Activated naive CD4-positive, alpha-beta T cell treated with anti-CD3 and anti-CD28 coated beads, Interleukin-2, amount 50 U/mL, for 24 hours (primary cell): Measurements from ENCODE around the gene LATS2.

Experiments used
- H3K27ac Mint-ChIP-seq: one replicate; pipeline ENCODE4 v1.8.0; 2021; ENCODE audit warnings: mild to moderate bottlenecking, mixed read lengths
- H3K27me3 Mint-ChIP-seq: one replicate; pipeline ENCODE4 v1.8.0; 2021; ENCODE audit warnings: mixed read lengths
- H3K36me3 Mint-ChIP-seq: one replicate; pipeline ENCODE4 v1.8.0; 2021; ENCODE audit warnings: mixed read lengths
- H3K4me1 Mint-ChIP-seq: one replicate; pipeline ENCODE4 v1.8.0; 2021; ENCODE audit warnings: mixed read lengths
- H3K4me3 Mint-ChIP-seq: one replicate; pipeline ENCODE4 v1.8.0; 2021; ENCODE audit warnings: mild to moderate bottlenecking, mixed read lengths
- H3K9me3 Mint-ChIP-seq: one replicate; pipeline ENCODE4 v1.8.0; 2021; ENCODE audit warnings: mixed read lengths

Gene LATS2

DNA sequence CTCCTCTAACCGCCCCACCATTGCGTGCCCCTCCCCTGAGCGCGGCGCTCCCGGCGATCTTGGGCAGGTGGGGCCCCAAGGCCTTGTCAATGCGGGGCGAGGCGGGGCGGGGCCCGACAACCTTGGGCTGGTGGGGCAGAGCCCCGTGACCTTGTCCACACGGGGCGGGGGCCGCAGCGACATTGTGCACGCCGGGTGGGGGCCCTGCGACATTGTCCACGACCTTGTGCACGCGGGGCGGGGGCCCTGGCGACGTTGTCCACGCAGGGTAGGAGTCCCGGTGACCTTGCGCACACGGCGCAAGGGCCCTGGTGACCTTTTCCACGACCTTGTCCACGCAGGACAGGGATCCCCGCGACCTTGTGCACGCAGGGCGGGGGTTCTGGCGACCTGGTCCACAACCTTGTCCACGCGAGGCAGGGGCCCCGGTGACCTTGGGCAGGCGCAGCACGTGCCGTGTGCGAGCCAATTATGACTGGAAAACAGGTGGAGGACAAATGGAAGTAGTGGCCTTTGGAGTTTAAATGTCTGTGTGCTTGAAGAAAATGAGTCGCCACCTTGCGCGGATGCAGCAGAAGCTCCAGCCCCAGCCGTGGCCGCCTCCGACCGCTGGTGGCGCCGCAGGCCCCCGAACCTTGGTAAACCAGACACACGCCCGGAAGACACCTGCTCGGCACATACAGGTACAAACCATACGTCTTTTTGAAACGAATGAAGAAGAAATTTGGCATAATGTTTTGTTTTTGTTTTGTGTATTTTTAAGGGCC is 62.6 kb downstream of the LATS2 start:
- Mint-ChIP-seq H3K36me3 (no peaks in the 10 kb centered on the region), H3K4me3 (no peak overlapping the region), H3K27ac (no peak overlapping the region), H3K9me3 (no peaks in the 10 kb centered on the region), H3K4me1 (no peaks in the 10 kb centered on the region), H3K27me3 (peaks cover 1% of the 10 kb centered on the region)

DNA sequence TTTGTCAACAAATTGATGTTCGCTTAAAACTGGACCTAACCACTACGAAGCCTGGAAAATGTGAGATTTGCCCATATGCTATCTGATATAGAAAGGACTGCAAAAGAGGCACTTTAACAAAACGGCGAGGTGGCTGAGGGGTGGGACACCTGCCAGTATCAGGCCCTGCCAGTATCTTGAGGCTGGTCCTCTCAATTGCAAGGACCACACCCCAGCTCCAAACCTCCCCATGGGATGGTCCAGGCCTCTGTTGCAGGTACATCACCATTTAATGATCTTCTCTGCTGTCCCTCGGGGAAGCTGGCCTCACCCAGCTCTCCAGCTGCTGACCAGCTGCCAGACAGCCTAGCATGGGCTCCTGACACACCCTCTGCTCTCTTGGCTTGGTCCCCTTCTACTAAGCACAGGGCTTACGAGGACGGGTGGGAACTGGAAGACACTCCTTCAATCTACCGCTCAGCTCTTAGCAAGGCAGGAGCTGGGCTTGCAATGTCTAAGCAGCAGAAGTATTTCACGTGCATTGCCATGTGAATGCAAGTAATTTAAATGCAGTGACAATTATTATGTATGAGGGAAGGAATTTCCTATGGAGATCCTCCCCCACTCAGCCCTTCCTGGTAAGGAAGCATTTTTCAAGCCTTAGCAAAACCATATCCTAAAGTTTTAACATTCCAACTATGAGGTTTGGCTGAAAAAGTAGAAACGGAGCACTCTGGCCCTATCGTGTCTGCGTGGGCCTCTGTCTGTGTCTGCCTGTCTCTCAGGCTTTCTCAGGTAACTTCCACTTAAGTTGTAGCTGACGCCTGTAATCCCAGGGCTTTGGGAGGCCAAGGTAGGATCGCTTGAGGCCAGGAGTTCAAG is 63.9 kb downstream of the LATS2 start:
- Mint-ChIP-seq H3K27ac (no peak overlapping the region), H3K4me3 (no peak overlapping the region), H3K4me1 (no peaks in the 10 kb centered on the region), H3K36me3 (no peaks in the 10 kb centered on the region), H3K9me3 (no peaks in the 10 kb centered on the region), H3K27me3 (peaks cover 1% of the 10 kb centered on the region)

DNA sequence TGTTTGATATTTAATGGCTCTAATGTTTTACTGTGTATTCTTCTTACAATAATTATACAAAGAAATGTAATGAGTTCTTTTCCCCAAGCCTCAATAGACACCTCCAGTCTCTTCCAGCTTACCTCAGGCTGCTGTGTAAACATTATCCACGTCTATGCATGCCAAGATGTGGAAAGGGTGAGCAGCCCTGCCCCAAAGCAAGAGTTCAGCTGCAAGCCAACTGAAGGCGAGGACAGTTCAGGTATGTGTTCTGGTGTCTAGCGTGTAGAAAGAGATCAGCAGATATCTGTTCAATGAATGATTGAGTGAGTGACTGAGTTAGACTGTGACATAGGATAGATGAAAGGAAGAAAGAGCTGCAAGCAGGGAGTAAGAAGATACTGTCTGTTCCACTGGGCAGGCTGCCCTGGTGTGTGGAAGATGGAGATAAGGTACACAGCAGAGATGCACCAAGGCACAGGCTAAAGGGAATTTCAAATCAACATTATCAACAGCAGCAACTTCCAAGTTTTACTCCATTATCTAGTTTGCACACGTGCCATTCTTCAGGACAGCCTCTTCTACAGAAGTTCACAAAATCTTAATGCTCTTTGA is 66.0 kb downstream of the LATS2 start:
- Mint-ChIP-seq H3K27me3 (peaks cover 1% of the 10 kb centered on the region), H3K4me3 (no peak overlapping the region), H3K4me1 (no peaks in the 10 kb centered on the region), H3K9me3 (no peaks in the 10 kb centered on the region), H3K27ac (no peak overlapping the region), H3K36me3 (no peaks in the 10 kb centered on the region)

DNA sequence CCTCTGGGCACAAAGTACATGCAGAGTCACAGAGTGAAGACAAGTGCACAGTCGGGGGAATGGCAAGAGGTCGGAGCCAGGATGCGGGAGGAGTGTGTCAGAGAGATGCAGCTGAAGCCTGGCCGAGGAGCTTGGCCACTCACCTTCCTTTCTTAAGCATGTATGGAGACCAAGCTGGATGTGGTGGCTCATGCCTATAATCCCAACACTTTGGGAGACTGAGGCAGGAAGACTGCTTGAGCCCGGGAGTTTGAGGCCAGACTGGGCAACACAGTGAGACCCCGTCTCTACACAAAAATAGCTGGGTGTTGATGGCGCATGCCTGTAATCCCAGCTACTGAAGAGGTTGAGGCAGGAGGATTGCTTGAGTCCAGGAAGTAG is 67.0 kb downstream of the LATS2 start:
- Mint-ChIP-seq H3K27me3 (peaks cover 1% of the 10 kb centered on the region), H3K4me3 (no peak overlapping the region), H3K36me3 (no peaks in the 10 kb centered on the region), H3K4me1 (no peaks in the 10 kb centered on the region), H3K27ac (no peak overlapping the region), H3K9me3 (no peaks in the 10 kb centered on the region)

DNA sequence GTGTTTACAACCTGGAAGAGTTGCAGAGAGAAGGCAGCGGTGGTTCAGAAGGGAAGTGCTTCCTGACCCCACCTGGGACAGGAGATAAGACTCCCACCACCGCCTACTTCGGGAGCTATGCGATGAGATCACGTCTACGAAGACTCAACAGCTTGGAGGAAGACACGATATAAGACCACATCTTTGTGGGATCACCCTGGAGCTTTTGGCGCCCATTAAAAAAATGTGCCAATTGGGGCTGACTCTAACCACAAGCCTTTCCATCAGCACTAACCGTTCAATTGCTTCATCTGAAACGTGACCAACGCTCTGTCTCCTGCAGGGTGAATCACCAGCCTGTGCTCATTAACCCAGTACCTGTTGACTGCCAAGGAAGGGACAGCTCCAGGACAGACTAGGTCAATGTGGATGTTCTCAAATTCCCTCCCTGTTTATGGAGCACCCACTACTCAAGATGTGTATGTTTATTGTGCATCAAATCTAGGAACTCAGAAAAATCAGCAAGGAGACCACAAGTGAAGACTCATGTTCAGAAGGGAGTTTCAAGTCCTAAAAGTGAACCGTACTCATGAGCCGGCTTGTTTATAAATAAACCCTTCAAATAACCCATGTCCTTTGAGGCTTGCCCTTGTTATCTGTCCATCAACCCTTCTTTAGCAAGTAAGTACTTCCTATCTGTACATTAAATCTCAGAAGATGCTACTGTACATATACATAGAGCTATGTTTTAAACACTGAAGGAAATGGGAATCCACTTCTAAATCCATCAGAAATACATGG is 67.5 kb downstream of the LATS2 start:
- Mint-ChIP-seq H3K9me3 (no peaks in the 10 kb centered on the region), H3K4me1 (no peaks in the 10 kb centered on the region), H3K27me3 (peaks cover 1% of the 10 kb centered on the region), H3K36me3 (no peaks in the 10 kb centered on the region), H3K27ac (no peak overlapping the region), H3K4me3 (no peak overlapping the region)

DNA sequence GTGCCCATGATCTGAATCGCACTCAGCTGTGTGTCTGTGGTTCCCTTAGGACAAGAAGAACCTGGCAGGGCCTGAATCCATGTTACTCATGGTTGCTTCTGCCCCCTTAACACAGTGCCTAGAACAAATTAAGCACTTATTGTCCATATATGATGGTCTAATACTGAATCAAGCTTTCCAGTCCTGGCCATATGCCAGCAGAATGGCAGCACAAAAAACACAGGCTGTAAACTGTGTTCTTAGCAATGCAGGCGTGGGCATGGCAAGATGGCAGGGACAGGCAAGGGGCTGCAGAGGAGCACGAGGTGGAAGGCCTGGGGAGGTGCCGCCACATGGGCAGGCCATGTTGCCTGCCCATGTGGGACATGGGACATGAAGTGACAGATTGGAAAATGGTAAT is 68.2 kb downstream of the LATS2 start:
- Mint-ChIP-seq H3K27ac (no peak overlapping the region), H3K9me3 (no peaks in the 10 kb centered on the region), H3K27me3 (peaks cover 1% of the 10 kb centered on the region), H3K4me3 (no peak overlapping the region), H3K4me1 (no peaks in the 10 kb centered on the region), H3K36me3 (no peaks in the 10 kb centered on the region)

DNA sequence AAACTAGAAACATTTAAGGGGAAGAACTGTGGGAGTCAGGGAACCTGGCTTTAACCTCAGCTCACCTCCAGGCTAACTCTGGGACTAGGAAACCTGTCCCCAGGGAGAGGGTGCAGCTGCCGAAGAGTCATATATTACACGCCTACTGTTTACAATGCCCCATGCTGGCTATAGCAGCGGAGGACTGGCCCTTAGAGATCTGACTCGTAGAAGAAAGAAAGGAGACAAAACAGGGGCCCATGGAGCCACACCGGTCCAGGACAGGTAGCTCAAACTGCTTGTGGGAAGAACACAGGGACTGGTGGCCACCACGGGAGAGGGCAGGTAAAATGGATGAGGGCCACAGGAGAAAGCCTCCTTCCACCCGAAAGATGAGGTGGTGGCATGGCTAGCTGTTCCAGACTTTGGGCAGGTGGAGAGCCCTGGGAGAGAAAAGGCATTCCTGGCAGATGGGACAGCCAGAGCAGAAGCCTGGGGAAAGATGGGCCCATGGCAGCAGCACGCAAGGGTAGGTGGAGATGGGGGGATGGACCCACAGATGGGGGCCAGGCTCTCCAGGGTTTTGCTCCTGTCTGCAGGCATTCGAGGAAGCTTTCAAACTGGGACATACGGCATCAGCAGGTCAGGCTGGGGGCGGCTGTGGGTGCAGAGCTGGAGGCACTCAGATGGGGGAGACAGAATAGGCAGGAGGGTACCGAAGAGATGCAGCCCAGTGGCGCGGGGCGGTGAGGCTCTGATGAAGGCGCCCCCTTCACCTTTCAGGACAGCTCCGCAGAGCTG is 69.5 kb downstream of the LATS2 start:
- Mint-ChIP-seq H3K36me3 (no peaks in the 10 kb centered on the region), H3K27me3 (peaks cover 1% of the 10 kb centered on the region), H3K4me1 (no peaks in the 10 kb centered on the region), H3K9me3 (no peaks in the 10 kb centered on the region), H3K27ac (no peak overlapping the region), H3K4me3 (no peak overlapping the region)

DNA sequence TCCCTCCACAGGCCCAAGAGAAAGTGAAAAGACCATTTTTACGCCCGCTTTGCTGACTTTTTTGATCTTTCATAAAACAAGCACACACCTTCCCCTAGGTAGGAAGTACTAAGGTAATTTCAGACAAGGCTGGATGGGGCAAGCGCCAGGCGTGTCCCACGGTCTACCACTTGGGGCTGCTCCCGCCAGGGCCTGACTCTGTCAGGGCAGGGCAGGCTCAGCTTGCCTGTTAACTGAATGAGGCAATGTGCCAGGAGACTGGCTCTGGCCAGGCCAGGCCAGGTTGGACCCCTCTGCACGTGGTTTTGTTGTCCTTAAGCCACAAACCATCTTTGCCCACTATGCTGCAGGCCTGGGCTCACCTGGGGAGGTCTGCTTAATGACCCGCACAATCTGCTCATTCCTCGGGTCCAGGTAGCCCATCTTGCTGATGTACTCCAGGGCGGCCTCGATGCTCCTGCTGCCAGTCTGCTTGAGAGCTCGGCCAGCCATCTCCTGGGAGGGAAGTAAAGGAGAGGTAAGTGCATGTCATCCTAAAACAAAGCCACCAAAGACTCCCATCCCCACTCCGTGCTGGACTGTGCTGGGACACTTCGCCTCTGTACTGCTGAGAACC is 70.4 kb downstream of the LATS2 start:
- no peaks in the 10 kb centered on the region for H3K9me3 Mint-ChIP-seq

DNA sequence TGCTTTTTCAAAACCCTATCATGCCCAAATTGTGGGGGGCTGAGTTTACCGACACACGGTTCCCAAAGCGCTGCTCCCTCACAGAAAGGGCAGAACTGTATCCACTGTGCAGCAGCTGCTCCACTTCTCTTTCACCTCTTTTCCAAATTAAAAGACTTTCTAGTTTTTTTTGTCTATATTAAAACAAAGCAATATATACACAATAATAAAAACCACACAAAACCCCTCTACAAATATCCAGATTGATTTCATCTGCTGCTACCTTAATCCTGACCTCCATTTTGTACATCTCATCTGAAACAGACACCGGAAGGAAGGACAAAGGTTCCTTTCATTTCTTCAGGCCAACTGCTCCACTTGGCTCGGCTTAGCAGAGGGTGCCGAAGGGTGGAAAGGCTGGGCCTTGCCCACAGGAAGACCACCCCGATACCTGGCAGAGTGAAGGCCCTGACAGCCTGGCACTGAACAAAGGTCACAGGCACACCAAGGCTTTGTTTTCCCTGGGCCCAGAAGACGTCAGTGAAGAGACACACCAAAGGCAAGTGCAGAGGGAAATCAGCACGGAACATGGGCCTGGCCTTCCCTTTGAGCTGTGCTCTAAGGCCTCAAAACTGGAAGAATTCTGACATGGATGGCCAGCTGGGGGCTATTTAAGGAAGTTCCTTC is 71.6 kb downstream of the LATS2 start:
- no peaks in the 10 kb centered on the region for H3K36me3 Mint-ChIP-seq
- no peak overlapping the region for H3K4me3 Mint-ChIP-seq
- no peak overlapping the region for H3K27ac Mint-ChIP-seq
- peaks cover 1% of the 10 kb centered on the region for H3K27me3 Mint-ChIP-seq
- no peaks in the 10 kb centered on the region for H3K4me1 Mint-ChIP-seq
- H3K9me3 Mint-ChIP-seq, result no peaks in the 10 kb centered on the region

More for the DNA sequence above, 70.4 kb downstream of the LATS2 start:
- H3K27me3 Mint-ChIP-seq, result peaks cover 1% of the 10 kb centered on the region
- no peak overlapping the region for H3K4me3 Mint-ChIP-seq
- H3K27ac Mint-ChIP-seq, result no peak overlapping the region
- no peaks in the 10 kb centered on the region for H3K4me1 Mint-ChIP-seq
- no peaks in the 10 kb centered on the region for H3K36me3 Mint-ChIP-seq

DNA sequence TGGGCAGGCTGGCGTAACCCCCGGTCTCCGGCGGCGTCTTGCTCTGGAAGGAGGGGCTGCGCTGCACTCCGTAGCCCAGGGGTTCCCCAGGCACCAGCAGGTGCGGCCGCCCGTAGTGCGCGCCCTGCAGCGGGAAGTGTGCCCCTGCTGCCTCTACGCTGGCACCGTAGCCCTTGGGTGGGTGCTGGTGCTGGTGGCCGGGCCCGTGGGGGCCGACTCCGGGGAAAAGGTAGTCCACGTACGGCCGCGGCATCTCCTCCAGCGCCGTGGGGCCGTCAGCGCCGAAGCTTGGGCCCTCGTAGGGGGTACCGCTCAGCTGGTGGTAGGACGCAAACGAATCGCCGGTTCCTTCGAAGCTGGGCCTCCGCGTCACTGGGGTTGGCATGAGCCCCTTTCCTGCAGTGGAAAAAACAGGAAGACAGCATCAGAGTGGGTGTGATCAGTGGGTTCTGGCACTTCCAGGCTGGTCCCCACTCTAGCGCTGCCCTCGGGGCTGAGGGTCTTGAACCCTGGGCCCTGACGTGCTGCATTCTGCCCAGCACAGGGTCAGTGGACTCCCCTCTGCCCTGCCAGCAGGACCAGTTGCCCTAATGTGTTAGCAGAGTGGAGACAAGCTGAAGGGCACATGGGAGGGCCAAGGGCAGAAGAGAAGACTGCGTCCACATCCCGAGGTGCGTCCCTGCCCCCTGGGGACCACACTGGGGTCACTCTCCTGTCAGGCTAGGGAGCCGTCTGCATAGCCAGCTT is 72.3 kb downstream of the LATS2 start:
- H3K36me3 Mint-ChIP-seq, result no peaks in the 10 kb centered on the region

DNA sequence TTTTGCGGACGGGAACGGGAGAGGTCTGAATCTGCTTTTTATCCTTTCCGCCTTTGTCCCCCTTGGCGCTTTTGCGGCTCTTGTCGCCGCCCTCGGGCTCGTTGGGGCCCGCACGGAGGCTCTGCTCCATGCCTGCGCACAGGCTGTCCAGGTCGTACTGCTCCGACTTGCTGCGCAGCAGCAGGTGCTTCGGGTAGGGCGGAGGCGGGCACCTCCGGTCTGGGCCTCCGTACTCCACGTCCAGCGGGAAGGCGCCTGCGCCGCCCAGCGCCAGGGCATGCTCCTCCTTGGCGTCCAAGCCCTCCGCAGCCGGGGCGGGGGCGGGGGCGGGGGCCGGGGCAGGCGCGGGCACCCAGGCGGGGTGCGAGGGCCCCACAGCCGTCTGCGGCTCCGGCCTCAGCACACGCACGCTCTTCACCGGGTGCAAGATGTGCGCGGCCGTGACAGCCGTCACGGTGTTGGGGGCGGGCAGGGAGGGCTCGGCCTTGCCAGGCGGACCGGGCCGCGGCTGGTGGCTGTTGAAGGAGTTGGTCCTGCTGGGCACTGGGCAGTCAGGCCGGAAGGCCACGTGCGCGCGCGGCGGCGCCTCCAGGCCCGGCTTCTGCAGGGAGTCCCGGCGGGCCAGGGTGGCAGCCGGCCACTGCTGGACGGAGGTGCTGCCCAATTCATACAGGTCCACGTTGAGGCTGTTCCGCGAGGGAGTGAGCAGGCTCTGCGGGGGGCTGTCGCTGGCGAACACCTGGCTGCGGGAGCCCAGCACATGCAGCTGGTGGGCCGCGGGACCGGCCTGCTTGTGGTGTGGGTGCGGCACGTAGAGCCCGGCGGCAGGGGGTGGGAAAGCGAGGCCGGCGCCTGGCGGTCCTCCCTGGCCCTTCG is 73.1 kb downstream of the LATS2 start:
- Mint-ChIP-seq H3K4me3 (no peak overlapping the region), H3K36me3 (no peaks in the 10 kb centered on the region), H3K27me3 (no peaks in the 10 kb centered on the region), H3K9me3 (no peaks in the 10 kb centered on the region), H3K27ac (no peak overlapping the region), H3K4me1 (no peaks in the 10 kb centered on the region)

More for the DNA sequence above, 72.3 kb downstream of the LATS2 start:
- H3K27ac Mint-ChIP-seq, result no peak overlapping the region
- H3K27me3 Mint-ChIP-seq, result no peaks in the 10 kb centered on the region
- H3K4me3 Mint-ChIP-seq, result no peak overlapping the region
- H3K9me3 Mint-ChIP-seq, result no peaks in the 10 kb centered on the region
- H3K4me1 Mint-ChIP-seq, result no peaks in the 10 kb centered on the region

DNA sequence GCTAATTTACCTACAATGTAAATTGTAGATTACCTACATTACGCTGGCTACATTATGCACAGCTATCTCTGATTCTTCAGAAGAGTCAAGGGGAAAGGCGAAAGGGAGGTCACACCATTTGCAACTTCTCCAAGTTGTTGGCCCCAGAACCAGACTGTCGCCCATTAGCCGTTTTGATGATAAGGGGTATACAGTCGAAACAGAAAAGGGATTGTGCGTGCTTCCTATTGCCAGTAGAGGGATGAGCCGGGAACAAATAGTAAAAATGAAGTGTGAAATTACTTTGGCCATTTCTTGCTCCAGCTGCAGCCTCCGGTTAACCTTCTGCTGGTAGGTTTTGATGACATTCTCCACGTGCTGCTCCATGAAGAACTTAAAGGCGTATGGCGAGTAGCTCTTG is 73.8 kb downstream of the LATS2 start:
- Mint-ChIP-seq H3K4me1 (no peaks in the 10 kb centered on the region), H3K36me3 (no peaks in the 10 kb centered on the region), H3K9me3 (no peaks in the 10 kb centered on the region), H3K27me3 (no peaks in the 10 kb centered on the region), H3K4me3 (no peak overlapping the region), H3K27ac (no peak overlapping the region)

DNA sequence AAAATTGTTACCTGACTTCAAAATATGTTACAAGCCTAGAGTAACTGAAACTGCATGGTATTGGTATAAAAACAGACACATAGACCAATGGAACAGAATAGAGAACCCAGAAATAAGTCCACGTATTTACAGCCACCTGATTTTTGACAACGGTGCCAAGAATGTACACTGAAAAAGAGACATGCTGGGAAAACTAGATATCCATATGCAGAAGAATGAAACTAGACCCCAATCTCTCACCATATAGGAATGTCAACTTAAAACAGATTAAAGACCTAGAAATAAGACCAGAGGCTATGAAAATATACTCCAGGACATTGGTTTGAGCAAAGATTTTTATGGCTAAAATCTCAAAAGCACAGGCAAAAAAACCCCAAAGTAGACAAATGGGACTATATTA is 76.5 kb downstream of the LATS2 start:
- Mint-ChIP-seq H3K27me3 (no peaks in the 10 kb centered on the region), H3K9me3 (no peaks in the 10 kb centered on the region), H3K4me3 (no peak overlapping the region), H3K27ac (no peak overlapping the region), H3K36me3 (no peaks in the 10 kb centered on the region), H3K4me1 (no peaks in the 10 kb centered on the region)
